ENCODE data around the gene TSPAN6.
A peak's percentile ranks its signal among the peaks of the same experiment; 100 is the strongest.

Gene TSPAN6

DNA sequence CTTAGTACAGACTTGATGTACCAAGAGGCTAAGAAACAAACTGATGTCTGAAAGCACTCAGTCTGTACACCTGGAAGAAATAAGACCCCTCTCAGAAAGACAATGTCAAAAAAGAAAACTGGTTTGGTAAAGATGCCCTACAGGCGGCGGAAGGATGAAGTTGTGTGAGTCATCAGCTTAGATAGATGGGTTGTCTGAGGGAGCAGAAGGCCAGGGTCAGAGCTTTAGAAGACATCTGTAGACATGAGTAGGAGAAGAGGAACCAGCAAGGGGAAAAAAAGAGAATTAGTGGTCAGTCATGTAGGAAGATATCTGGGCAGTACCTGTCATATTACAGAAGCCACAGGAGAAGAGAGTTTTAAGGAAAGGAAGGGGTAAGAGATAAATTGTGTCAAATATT is 15.7 kb upstream of the TSPAN6 start:
- no peak for TF ChIP-seq EZH2 (IDR thresholded peaks at IDR 0.05)
- no peak for TF ChIP-seq POLR2AphosphoS5 (IDR thresholded peaks at IDR 0.05; ENCODE audit: borderline replicate concordance, low read depth, low read length)
- DNase-seq (ENCODE audit: low read depth, low spot score): no peak

DNA sequence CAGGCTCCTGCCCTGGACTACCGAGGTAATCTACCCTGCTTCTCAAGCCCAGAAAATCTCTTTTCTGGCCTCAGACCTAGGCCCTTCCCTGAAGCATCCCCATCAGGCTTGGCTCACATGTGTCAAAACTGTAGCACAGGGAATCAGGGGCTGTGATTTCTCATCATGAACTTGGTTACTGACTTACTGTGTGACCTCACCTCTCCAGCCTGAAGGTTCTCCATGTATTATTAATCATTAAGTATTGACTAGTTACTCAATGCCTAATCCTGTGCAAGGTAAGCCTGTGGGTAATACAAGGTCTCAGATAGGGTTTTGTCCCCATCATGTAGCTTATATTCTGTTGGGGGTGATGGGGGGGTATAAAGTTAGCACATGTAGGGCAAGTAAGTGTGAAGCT is 14.2 kb upstream of the TSPAN6 start:
- H3K36me3 ChIP-seq (ENCODE audit: insufficient read depth, low read length): no peaks in the 10 kb centered on the region
- no peak for DNase-seq (ENCODE audit: low read depth, low spot score)
- no peaks in the 10 kb centered on the region for H3K9me3 ChIP-seq (ENCODE audit: low read depth, low read length)
- no peak overlapping the region for H3K4me3 ChIP-seq
- no peak overlapping the region for H3K27ac ChIP-seq
- no peak for TF ChIP-seq FOXP2 (optimal IDR thresholded peaks at IDR 0.05; ENCODE audit: control extremely low read depth, extremely low read length, insufficient read depth)
- TF ChIP-seq POLR2AphosphoS5 (IDR thresholded peaks at IDR 0.05; ENCODE audit: borderline replicate concordance, low read depth, low read length): no peak
- TF ChIP-seq EZH2 (IDR thresholded peaks at IDR 0.05): no peak
- no peak overlapping the region for H3K9ac ChIP-seq (ENCODE audit: insufficient read length)

More for the DNA sequence above, 15.7 kb upstream of the TSPAN6 start:
- no peaks in the 10 kb centered on the region for H3K36me3 ChIP-seq (ENCODE audit: insufficient read depth, low read length)
- no peaks in the 10 kb centered on the region for H3K9me3 ChIP-seq (ENCODE audit: low read depth, low read length)
- no peak overlapping the region for H3K27ac ChIP-seq
- no peak overlapping the region for H3K9ac ChIP-seq (ENCODE audit: insufficient read length)
- no peak overlapping the region for H3K4me3 ChIP-seq

DNA sequence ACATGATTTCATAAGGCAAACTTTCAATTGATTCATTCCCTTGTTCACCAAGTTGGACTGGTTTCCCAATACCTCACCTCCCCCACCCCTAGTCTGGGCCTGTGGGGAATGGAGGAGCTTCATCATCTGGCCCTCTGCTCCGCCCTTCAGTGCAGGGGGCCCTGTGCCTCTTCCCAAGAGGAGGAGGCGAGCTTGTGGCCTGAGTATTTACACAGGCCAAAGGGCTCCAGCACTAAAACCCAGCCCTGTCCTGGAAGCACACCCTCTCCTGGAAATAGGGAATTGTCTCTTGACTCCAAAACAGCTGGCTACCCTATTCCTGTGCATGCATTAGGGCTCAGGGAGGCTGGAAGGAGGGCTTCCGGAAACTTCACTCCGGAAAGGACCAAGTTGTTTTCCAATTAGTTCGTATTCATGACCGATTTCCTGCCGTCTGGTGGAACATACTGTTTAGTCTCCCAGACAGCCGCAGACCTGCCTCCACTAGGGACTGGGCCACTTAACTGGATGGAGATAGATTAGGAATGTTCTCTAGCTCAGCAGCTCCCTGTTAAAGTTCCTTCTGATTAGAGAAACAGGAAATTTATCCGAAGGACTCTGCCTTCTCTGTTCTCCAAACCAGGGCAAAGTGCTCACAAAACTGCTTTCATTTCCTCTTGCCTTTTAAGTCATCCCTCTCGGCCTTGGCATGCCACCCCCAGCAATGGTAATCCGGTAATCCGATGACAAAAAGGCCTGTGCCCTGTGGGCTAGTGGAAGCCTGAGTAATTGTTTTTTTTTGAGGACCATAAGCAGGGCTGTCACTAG is 13.1 kb upstream of the TSPAN6 start:
- H3K4me3 ChIP-seq: peak overlapping the region; percentile 16
- peak overlapping the region; percentile 85 for H3K27ac ChIP-seq
- no peak for TF ChIP-seq POLR2AphosphoS5 (IDR thresholded peaks at IDR 0.05; ENCODE audit: borderline replicate concordance, low read depth, low read length)
- TF ChIP-seq FOXP2 (optimal IDR thresholded peaks at IDR 0.05; ENCODE audit: control extremely low read depth, extremely low read length, insufficient read depth): no peak
- no peak for TF ChIP-seq EZH2 (IDR thresholded peaks at IDR 0.05)

DNA sequence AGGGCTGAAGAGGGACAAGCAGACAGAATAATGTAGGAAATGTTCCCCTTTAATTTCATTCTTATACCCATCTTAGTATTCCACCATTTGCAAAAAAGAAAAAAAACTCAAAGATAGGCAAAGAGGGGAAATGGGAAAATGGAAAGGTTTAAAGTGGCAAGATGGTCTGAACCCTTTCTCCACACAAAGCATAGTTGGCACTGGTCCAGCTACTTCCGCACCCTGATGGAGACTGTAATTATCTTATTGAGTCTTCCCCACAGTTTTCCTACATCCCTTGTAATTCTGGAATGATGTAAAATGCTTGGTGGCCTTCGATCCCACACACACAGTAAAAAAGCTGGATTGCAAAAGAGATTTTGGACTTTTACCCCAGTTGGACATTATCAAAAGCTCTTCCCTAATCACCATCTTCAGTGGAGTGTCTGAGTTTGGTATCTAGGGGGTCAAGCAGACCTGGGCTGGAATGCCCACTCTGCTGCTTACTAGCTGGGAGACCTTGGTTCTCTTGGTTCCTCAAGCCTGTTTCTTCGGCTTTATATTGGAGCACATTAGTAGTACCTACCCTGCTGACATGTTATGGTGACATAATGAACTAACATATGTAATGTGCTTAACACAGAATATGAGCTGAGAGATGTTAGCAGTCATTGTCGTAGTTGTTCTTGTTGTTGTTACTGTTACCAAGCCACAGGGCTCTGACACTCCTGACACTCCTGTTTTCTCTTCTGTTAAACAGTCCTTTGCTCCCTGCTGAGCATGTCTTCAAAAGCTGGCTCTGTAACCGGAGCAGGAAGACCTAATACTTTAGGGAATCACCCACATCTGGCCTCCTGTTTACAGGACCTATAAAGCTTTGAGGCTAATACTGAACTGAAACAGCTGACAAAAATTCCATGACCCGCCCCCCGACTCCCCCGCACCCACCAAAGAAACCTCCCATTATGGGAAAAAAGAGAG is 12.1 kb upstream of the TSPAN6 start:
- H3K36me3 ChIP-seq (ENCODE audit: insufficient read depth, low read length): no peaks in the 10 kb centered on the region
- H3K27ac ChIP-seq: peak overlapping the region; percentile 85
- H3K9ac ChIP-seq (ENCODE audit: insufficient read length): no peak overlapping the region
- no peaks in the 10 kb centered on the region for H3K9me3 ChIP-seq (ENCODE audit: low read depth, low read length)
- DNase-seq (ENCODE audit: low read depth, low spot score): no peak
- H3K4me3 ChIP-seq: peak overlapping the region; percentile 16
- no peak for TF ChIP-seq POLR2AphosphoS5 (IDR thresholded peaks at IDR 0.05; ENCODE audit: borderline replicate concordance, low read depth, low read length)
- TF ChIP-seq FOXP2 (optimal IDR thresholded peaks at IDR 0.05; ENCODE audit: control extremely low read depth, extremely low read length, insufficient read depth): no peak
- no peak for TF ChIP-seq EZH2 (IDR thresholded peaks at IDR 0.05)

More for the DNA sequence above, 13.1 kb upstream of the TSPAN6 start:
- Histone ChIP-seq H3K9ac (ENCODE audit: insufficient read length) (no peak overlapping the region), H3K9me3 (ENCODE audit: low read depth, low read length) (no peaks in the 10 kb centered on the region), H3K36me3 (ENCODE audit: insufficient read depth, low read length) (no peaks in the 10 kb centered on the region)
- DNase-seq (ENCODE audit: low read depth, low spot score): peak; percentile 66

DNA sequence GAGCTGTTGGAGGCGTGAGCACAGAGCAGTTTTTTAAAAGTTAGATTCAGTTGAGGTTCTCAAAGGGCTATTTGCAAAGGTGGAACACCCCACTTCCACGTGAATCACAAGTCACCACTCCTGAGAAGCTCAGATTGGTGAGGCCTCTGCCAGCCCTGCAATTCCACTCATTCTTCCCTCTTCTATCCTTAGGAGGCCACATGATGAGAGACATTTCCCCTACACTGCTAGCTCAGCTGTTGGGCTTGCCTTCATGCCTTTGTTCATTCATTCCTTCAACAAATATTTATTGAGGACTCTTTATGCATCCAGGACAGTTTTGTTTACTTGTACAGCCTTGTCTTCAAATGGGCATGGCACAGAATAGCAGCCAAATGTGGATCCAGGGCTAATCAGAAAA is 11.1 kb upstream of the TSPAN6 start:
- DNase-seq (ENCODE audit: low read depth, low spot score): no peak
- Histone ChIP-seq H3K4me3 (no peak overlapping the region), H3K9ac (ENCODE audit: insufficient read length) (no peak overlapping the region), H3K27ac (no peak overlapping the region), H3K9me3 (ENCODE audit: low read depth, low read length) (no peaks in the 10 kb centered on the region), H3K36me3 (ENCODE audit: insufficient read depth, low read length) (no peaks in the 10 kb centered on the region)
- TF ChIP-seq POLR2AphosphoS5 (IDR thresholded peaks at IDR 0.05; ENCODE audit: borderline replicate concordance, low read depth, low read length) (no peak), FOXP2 (optimal IDR thresholded peaks at IDR 0.05; ENCODE audit: control extremely low read depth, extremely low read length, insufficient read depth) (no peak), EZH2 (IDR thresholded peaks at IDR 0.05) (no peak)

DNA sequence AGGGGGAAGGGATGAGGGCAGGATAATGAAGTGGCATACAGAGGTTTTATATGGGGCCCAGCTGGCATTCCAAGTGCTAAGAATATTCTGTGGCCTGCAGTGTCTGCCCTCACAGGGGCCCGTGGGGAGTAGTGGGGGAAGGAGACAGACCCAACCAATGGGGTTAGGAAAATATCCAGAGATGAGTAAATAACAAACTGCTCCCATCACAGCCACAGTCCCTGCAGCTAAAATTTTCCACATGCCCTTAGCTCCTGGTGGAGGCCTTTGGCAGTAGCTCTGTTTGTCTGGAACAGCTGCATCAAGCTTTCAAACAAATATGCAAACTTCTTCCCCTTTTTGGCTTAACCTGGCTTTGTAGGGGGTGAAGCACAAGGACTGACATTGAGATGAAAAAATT is 10.5 kb upstream of the TSPAN6 start:
- no peaks in the 10 kb centered on the region for H3K9me3 ChIP-seq (ENCODE audit: low read depth, low read length)
- TF ChIP-seq EZH2 (IDR thresholded peaks at IDR 0.05) (no peak), FOXP2 (optimal IDR thresholded peaks at IDR 0.05; ENCODE audit: control extremely low read depth, extremely low read length, insufficient read depth) (no peak), POLR2AphosphoS5 (IDR thresholded peaks at IDR 0.05; ENCODE audit: borderline replicate concordance, low read depth, low read length) (no peak)
- no peak overlapping the region for H3K9ac ChIP-seq (ENCODE audit: insufficient read length)
- H3K4me3 ChIP-seq: no peak overlapping the region
- DNase-seq (ENCODE audit: low read depth, low spot score): no peak
- H3K36me3 ChIP-seq (ENCODE audit: insufficient read depth, low read length): no peaks in the 10 kb centered on the region
- no peak overlapping the region for H3K27ac ChIP-seq

DNA sequence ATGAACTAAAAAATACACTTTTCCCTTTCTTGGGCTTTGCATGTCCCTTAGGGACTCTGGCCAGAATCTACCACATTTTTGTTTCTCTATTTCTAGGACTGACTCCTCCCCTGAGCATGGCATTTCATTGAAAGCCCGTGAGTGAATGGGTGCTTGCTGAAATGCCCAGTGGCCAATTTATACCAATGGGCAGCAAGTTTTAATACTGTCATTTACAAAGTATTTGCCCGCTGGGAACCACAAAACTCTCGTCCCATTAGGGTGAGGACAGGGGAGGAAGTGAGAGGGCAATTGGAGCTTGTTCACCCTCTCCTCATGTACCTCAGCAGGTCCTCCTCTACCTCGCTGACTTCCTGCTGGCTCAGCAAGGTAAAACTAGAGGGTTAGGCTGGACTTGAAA is 8.5 kb upstream of the TSPAN6 start:
- Histone ChIP-seq H3K4me3 (no peak overlapping the region), H3K9me3 (ENCODE audit: low read depth, low read length) (no peaks in the 10 kb centered on the region), H3K9ac (ENCODE audit: insufficient read length) (no peak overlapping the region), H3K27ac (no peak overlapping the region), H3K36me3 (ENCODE audit: insufficient read depth, low read length) (no peaks in the 10 kb centered on the region)
- TF ChIP-seq EZH2 (IDR thresholded peaks at IDR 0.05): no peak
- no peak for TF ChIP-seq FOXP2 (optimal IDR thresholded peaks at IDR 0.05; ENCODE audit: control extremely low read depth, extremely low read length, insufficient read depth)
- TF ChIP-seq POLR2AphosphoS5 (IDR thresholded peaks at IDR 0.05; ENCODE audit: borderline replicate concordance, low read depth, low read length): no peak
- DNase-seq (ENCODE audit: low read depth, low spot score): no peak

All from SK-N-MC (cell line).